Measurements from ENCODE around the gene STAB2.

GRCh38 chr12:103734863-103735262 lies 147.8 kb downstream of the STAB2 start:
- TF ChIP-seq EZH2phosphoT487 (IDR thresholded peaks at IDR 0.05; ENCODE audit: low read depth): no peak
- TF ChIP-seq, protein P1, sequence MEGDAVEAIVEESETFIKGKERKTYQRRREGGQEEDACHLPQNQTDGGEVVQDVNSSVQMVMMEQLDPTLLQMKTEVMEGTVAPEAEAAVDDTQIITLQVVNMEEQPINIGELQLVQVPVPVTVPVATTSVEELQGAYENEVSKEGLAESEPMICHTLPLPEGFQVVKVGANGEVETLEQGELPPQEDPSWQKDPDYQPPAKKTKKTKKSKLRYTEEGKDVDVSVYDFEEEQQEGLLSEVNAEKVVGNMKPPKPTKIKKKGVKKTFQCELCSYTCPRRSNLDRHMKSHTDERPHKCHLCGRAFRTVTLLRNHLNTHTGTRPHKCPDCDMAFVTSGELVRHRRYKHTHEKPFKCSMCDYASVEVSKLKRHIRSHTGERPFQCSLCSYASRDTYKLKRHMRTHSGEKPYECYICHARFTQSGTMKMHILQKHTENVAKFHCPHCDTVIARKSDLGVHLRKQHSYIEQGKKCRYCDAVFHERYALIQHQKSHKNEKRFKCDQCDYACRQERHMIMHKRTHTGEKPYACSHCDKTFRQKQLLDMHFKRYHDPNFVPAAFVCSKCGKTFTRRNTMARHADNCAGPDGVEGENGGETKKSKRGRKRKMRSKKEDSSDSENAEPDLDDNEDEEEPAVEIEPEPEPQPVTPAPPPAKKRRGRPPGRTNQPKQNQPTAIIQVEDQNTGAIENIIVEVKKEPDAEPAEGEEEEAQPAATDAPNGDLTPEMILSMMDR (IDR thresholded peaks at IDR 0.05; ENCODE audit: low read depth, low read length): no peak
